DND-41 (cell line): ENCODE results near the gene SEMA3A.

Experiments
- EZH2 ChIP-seq: IDR thresholded peaks from 3 replicates; pipeline ENCODE4 v1.6.1; 2012; ENCODE audit warnings: borderline replicate concordance, low read depth, mild to moderate bottlenecking, moderate library complexity, low read length, inconsistent platforms; ENCODE audit not compliant: severe bottlenecking
- TF ChIP-seq, protein P1 (sequence below): IDR thresholded peaks from 2 replicates; pipeline ENCODE4 v1.5.1; 2012; ENCODE audit warnings: borderline replicate concordance, low read length, moderate library complexity, mild to moderate bottlenecking; ENCODE audit not compliant: poor library complexity, severe bottlenecking; ENCODE audit errors: extremely low read depth

DNA sequence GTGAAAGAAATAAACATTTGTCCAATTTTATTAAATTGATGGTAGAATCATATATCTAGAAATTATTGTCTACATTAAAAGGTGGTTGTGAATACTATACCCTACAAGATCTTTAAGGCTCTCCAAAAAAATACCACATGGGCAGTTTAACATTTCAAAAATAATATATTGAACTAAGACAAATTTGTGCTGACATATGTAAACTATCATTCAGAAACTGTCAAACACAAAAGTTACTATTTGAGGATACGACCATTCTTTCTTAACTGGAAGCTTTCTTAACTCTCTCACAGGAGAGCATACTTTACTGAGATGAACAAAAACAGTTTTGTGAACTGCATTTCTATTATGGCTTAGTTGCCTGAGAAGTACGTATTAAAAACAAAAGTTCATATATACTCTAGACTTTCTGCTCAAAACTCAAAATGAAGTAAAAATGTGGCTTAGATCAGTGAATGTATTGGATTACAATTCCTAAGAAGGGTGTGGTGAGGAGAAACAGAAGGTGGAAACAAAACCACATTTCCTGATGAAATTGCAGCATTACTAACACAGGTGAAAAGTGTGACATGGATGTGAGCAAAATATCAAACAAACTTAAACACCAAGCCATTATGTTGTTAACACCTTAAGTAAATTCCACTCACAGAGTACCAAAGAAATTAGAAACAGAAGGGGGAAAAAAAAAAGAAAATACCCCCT is 138.5 kb downstream of the SEMA3A start:
- no peak for TF ChIP-seq EZH2
- TF ChIP-seq, protein P1, sequence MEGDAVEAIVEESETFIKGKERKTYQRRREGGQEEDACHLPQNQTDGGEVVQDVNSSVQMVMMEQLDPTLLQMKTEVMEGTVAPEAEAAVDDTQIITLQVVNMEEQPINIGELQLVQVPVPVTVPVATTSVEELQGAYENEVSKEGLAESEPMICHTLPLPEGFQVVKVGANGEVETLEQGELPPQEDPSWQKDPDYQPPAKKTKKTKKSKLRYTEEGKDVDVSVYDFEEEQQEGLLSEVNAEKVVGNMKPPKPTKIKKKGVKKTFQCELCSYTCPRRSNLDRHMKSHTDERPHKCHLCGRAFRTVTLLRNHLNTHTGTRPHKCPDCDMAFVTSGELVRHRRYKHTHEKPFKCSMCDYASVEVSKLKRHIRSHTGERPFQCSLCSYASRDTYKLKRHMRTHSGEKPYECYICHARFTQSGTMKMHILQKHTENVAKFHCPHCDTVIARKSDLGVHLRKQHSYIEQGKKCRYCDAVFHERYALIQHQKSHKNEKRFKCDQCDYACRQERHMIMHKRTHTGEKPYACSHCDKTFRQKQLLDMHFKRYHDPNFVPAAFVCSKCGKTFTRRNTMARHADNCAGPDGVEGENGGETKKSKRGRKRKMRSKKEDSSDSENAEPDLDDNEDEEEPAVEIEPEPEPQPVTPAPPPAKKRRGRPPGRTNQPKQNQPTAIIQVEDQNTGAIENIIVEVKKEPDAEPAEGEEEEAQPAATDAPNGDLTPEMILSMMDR, result no peak
